Heart right ventricle (tissue), 16 donors: ENCODE results near the gene C11orf21. TPM values are rescaled to one million over a fixed set of nuclear protein-coding genes. Genes with fewer than 3 reads are reported as not detected.

ENCODE experiments used
- ATAC-seq, 8 donors: fragments of 200-7000 bp; cut with Tn5 transposase; one replicate each; pipeline ENCODE4 v1.9.1; 2020; ENCODE audit warnings: mild to moderate bottlenecking in 8 of 8, moderate library complexity in 8 of 8, moderate number of reproducible peaks in 1 of 8
- DNase-seq, 2 donors: peaks; one replicate each; pipeline ENCODE4 v3.0.0-alpha.2; 2020
- H3K27ac ChIP-seq, 10 donors: fragments of 200-600 bp; sonication (generic) in 2 of 10; one replicate each; pipeline versions ENCODE4 v1.5.0 to v1.8.0; 2020 to 2022; ENCODE audit warnings: mild to moderate bottlenecking in 3 of 10
- H3K27me3 ChIP-seq, 7 donors: fragments of 200-600 bp; one replicate each; pipeline ENCODE4 v1.8.0; 2021 to 2022; ENCODE audit warnings: mild to moderate bottlenecking in 2 of 7
- H3K36me3 ChIP-seq, 9 donors: fragments of 200-600 bp; sonication (generic) in 1 of 9; one replicate each; pipeline versions ENCODE4 v1.5.0 to v1.8.0; 2020 to 2022; ENCODE audit warnings: mild to moderate bottlenecking in 2 of 9
- H3K4me1 ChIP-seq, 9 donors: fragments of 200-600 bp; sonication (generic) in 1 of 9; one replicate each; pipeline versions ENCODE4 v1.5.0 to v1.8.0; 2020 to 2022; ENCODE audit warnings: mild to moderate bottlenecking in 4 of 9
- H3K4me3 ChIP-seq, 10 donors: fragments of 200-600 bp; sonication (generic) in 2 of 10; one replicate each; pipeline versions ENCODE4 v1.5.0 to v1.8.0; 2020 to 2022; ENCODE audit warnings: mild to moderate bottlenecking in 7 of 10, moderate library complexity in 2 of 10
- H3K9me3 ChIP-seq, 11 donors: fragments of 200-600 bp in 10 of 11; sonication (generic) in 2 of 11; one replicate each; pipeline versions ENCODE4 v1.5.0 to v1.8.0; 2013 to 2022; ENCODE audit warnings: mild to moderate bottlenecking in 2 of 11, control low read depth in 1 of 11, moderate library complexity in 1 of 11
- CTCF ChIP-seq, 9 donors: fragments of 200-600 bp; sonication (generic) in 2 of 9; IDR thresholded peaks; one replicate each; pipeline versions ENCODE4 v1.5.0 to v1.8.0; 2021 to 2022; ENCODE audit warnings: antibody characterized with exemption in 9 of 9, mild to moderate bottlenecking in 5 of 9, moderate library complexity in 1 of 9
- WGBS, 2 donors: extraction: QIAGEN DNeasy Blood & Tissue Kit; methylation state at CpG; one replicate each; pipeline ENCODE4 v1.1.7; 2013; ENCODE audit warnings: inconsistent platforms in 1 of 2; 5-methylcytosine and 5-hydroxymethylcytosine counted together
- intact Hi-C, 10 donors: fragments of 100-400 bp; cut with DNase I; formaldehyde crosslinking; loops; one replicate each; pipeline versions ENCODE4 v1.11.1 to v1.14.2; 2022
- polyA plus RNA-seq, 2 donors: library from polyadenylated mRNA; stranded (reverse); fragments of 200-250 nt; gene quantifications; one replicate each; pipeline ENCODE4 v1.2.3, GENCODE V29; 2013
- total RNA-seq, 10 donors: library from RNA; stranded (reverse); fragmentation: NEBNext Ultra II Directional in 3 of 10; extraction: Animal tissue kit (Norgen Biotek cat#: 25700) in 3 of 10; gene quantifications; one replicate each; pipeline versions ENCODE4 v1.2.1 to v1.2.4, GENCODE V29; 2021 to 2023
- donor health status: Arrhythmogenic right ventricular cardiomyopathy.
- donor health status: ischemic (EF 13 %, LVEDD 7.1; RV severe dilation, severe dysfunction).
- donor health status: healthy with polysubstance abuse.
- donor health status: DM: no; HTN: yes; CAD: no.
- donor health status: DM: no; HTN: no; CAD: no.
- donor health status: ischemic (EF 25% LVEDD 6.9; RV normal size, moderate dysfunction).
- donor health status: ischemic (EF 25% LVEDD 5.7; RV mildly dilated, moderate dysfunction).
- donor health status: healthy.
- donor health status: DM: yes; HTN: yes; CAD: no.
- donor health status: Ischemic cardiomyopathy.
- donor health status: ischemic (EF 35%, LVEDD 5.7; RV mildly dilated, moderate dysfunction).
- donor health status: nonischemic (EF 11% LVEDD 7.7; RV severe dilation, severe dysfunction).
- donor health status: DM: yes; HTN: yes; CAD: no.
- donor health status: PGD.
- donor health status: ischemic (EF 29% LVEDD 5.4; RV normal size, mild dysfunction).
- donor health status: nonischemic (EF 23%, LVEDD 6.1; RV moderate dilation, normal function).

Gene C11orf21
- total and polyA plus RNA-seq, 12 donors = 2.6 to 73.4 (median 31.1) TPM

- Histone ChIP-seq H3K27ac (no peak overlapping the region), H3K4me1 (no peaks in the 10 kb centered on the region), H3K27me3 (peaks cover 0 to 28% (median 6%) of the 10 kb centered on the region in 7 donors), H3K4me3 (no peak overlapping the region), H3K36me3 (no peaks in the 10 kb centered on the region), H3K9me3 (no peaks in the 10 kb centered on the region)
- intact Hi-C loops = no loop called here
- no peak for DNase-seq
- TF ChIP-seq CTCF (IDR thresholded peaks at IDR 0.05) = no peak
- 89 to 91% methylated on average over 11 of the region's 11 CpGs for WGBS, 2 donors
- no peak for ATAC-seq
These were observed 53.5 kb downstream of the C11orf21 start for GRCh38 chr11:2248242-2248641.

- Histone ChIP-seq H3K4me1 (no peaks in the 10 kb centered on the region), H3K27me3 (peaks cover 0 to 28% (median 6%) of the 10 kb centered on the region in 7 donors), H3K27ac (no peak overlapping the region), H3K9me3 (peaks cover 0 to 7% (median 0%) of the 10 kb centered on the region in 11 donors), H3K4me3 (no peak overlapping the region), H3K36me3 (no peaks in the 10 kb centered on the region)
- TF ChIP-seq CTCF (IDR thresholded peaks at IDR 0.05) = no peak
- intact Hi-C loops = no loop called here
- ATAC-seq (no peak), DNase-seq (no peak)
- WGBS, 2 donors = 65 to 76% methylated on average over 7 of the region's 7 CpGs
These were observed 54.2 kb downstream of the C11orf21 start for GRCh38 chr11:2247496-2247895.

Other genes with a start within 250 kb of the C11orf21 start
- 100 to 1,000 TPM in 3 of 10 donors, 10 to 100 TPM in 7; 68.8 to 195 (median 81.6) TPM for gene IGF2, start 162.5 kb downstream of the C11orf21 start, total RNA-seq
- gene IGF2, start 162.5 kb downstream of the C11orf21 start, polyA plus RNA-seq = 10 to 100 TPM; 36.0 to 85.9 TPM
- 1 to 10 TPM in 1 of 10 donors, under 1 TPM in 1, not detected in 8; 0.76 to 1.0 TPM for gene INS, start 140.7 kb downstream of the C11orf21 start, total RNA-seq
- 1 to 10 TPM in 1 of 2 donors, not detected in 1; 3.3 TPM for gene INS, start 140.7 kb downstream of the C11orf21 start, polyA plus RNA-seq
- gene TH, start 130.1 kb downstream of the C11orf21 start, total RNA-seq = not detected
- gene TH, start 130.1 kb downstream of the C11orf21 start, polyA plus RNA-seq = under 1 TPM; 0.14 to 0.15 TPM
- 1 to 10 TPM in 1 of 10 donors, under 1 TPM in 5, not detected in 4; 0.15 to 2.7 (median 0.29) TPM for gene ASCL2, start 31.3 kb downstream of the C11orf21 start, total RNA-seq
- under 1 TPM; 0.16 to 0.22 TPM for gene ASCL2, start 31.3 kb downstream of the C11orf21 start, polyA plus RNA-seq
- 10 to 100 TPM; 16.0 to 26.9 (median 23.3) TPM for gene TSPAN32, start 95 bp upstream of the C11orf21 start, total RNA-seq
- gene TSPAN32, start 95 bp upstream of the C11orf21 start, polyA plus RNA-seq = 10 to 100 TPM in 1 of 2 donors, 1 to 10 TPM in 1; 2.3 to 47.5 TPM
- 100 to 1,000 TPM; 461 to 959 (median 513) TPM for gene CD81, start 75.4 kb upstream of the C11orf21 start, total RNA-seq
- gene CD81, start 75.4 kb upstream of the C11orf21 start, polyA plus RNA-seq = 100 to 1,000 TPM; 346 to 588 TPM
- 10 to 100 TPM; 22.0 to 46.4 (median 29.2) TPM for gene TSSC4, start 98.8 kb upstream of the C11orf21 start, total RNA-seq
- 10 to 100 TPM; 56.0 to 72.3 TPM for gene TSSC4, start 98.8 kb upstream of the C11orf21 start, polyA plus RNA-seq
- gene TRPM5, start 142.6 kb upstream of the C11orf21 start, total RNA-seq = not detected
- gene TRPM5, start 142.6 kb upstream of the C11orf21 start, polyA plus RNA-seq = not detected
- 10 to 100 TPM; 28.9 to 48.2 (median 36.4) TPM for gene KCNQ1, start 143.1 kb upstream of the C11orf21 start, total RNA-seq
- gene KCNQ1, start 143.1 kb upstream of the C11orf21 start, polyA plus RNA-seq = 10 to 100 TPM; 19.9 to 27.6 TPM